Measurements from ENCODE around the gene FAM117A.

The FAM117A gene, protein sequence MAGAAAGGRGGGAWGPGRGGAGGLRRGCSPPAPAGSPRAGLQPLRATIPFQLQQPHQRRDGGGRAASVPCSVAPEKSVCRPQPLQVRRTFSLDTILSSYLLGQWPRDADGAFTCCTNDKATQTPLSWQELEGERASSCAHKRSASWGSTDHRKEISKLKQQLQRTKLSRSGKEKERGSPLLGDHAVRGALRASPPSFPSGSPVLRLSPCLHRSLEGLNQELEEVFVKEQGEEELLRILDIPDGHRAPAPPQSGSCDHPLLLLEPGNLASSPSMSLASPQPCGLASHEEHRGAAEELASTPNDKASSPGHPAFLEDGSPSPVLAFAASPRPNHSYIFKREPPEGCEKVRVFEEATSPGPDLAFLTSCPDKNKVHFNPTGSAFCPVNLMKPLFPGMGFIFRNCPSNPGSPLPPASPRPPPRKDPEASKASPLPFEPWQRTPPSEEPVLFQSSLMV

DNA sequence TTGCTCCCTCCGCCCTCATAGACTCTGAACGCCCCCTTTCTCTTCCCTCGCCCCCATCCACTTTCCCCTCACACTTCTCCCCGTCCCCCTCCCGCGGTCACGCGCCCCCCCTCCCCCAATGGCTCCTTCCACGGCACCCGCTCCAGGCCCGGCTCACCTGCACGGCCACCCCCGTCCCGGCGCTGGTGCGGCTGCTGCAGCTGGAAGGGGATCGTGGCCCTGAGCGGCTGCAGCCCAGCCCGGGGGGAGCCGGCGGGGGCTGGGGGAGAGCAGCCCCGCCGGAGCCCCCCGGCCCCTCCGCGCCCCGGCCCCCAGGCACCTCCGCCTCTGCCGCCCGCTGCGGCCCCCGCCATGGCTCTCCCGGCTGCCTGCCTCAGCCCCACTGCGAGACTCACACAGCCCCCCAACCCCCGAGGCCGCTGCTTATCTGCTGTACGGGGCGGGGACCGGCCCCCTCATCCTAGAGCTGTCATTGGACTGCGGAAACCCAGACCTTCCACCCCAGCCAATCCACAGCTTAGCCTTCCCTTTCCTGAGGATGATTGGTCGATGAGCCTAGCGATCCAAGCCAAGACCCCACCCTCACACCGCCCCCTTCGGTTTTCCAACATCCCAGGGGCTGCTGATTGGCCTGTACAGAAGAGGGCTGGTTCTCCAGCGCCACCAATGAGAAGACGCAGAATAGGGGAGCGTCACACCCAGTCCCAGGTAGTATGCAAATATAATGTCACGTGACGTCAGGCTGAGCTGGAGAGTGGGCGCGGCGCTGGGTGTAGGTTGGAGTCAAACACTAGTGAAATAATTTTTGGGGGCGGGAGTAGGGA lies at the start of gene FAM117A:
Gene FAM117A, minus strand, starts transcription at position 397 of the 824 bp plus-strand sequence. Its CDS starts 44 bp downstream, at position 353.
- DNase-seq: peak; percentile 100

GRCh38 chr17:49809056-49809455 lies 45.1 kb upstream of the FAM117A start:
- DNase-seq: no peak

DNA sequence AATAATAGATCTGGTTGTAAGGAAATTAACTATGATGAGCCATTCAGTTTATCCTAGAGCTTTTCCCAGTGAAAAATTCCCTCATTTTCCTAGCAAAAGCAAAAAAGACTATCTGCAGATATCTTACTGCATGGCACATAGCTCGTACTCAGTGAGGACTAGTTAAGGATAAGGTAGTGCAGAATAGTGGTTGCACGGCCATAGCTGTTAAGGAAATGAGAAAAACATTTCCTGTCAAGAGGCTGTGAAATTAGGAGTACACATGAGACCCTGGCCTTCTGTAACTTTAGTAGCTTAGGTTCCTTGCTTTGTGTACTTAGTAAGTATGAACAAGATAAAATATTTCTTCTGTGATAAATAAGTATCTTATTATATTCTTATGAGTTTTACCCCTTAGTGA lies 34.8 kb upstream of the FAM117A start:
- DNase-seq: no peak

DNA sequence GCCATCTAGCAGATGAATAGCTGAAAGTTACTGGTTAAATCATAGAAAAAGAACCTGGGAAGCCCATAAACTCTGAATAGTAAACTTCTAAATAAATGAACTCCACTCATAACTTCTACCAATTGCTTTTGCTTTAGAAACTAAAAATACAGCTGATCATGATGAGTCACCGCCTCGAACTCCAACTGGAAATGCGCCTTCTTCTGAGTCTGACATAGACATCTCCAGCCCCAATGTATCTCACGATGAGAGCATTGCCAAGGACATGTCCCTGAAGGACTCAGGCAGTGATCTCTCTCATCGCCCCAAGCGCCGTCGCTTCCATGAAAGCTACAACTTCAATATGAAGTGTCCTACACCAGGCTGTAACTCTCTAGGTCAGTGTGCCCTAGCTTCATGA lies 34.3 kb upstream of the FAM117A start:
- no peak for DNase-seq

DNA sequence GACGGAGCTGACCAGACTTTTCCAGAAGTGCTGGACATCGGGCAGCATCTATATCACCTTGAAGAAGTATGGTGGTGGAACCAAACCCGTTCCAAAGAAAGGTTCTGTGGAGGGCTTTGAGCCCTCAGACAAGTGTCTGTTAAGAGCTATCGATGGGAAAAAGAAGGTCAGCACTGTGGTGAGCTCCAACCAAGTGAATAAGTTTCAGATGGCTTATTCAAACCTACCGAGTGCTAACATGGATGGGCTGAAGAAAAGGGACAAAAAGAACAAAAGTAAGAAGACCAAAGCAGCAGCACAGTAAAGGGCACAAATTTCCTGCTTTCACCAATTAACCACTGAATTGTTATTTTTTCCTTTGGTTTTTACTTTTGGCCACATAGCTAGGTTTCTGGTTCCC lies 31.4 kb upstream of the FAM117A start:
- no peak for DNase-seq

DNA sequence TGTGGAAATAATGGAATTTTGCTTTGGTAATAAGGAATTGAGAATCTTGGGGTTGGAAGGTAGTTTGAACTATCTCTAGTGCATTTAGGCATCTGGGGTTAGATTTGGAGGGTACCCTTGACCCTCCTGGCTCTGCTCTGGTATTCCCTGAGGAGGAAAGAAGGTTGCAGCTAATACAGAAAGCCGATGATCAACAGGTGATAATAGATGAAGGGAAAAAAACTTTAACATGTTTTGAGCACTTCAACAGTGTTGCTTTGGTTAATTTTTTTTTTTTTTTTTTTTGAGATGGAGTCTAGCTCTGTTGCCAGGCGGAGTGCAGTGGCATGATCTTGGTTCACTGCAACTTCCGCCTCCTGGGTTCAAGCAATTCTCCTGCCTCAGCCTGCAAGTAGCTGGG lies 29.4 kb upstream of the FAM117A start:
- DNase-seq: no peak

GRCh38 chr17:49789243-49789578 lies 25.3 kb upstream of the FAM117A start:
- DNase-seq: no peak

GRCh38 chr17:49788478-49789242 lies 24.7 kb upstream of the FAM117A start, which contains the start of gene KAT7:
KAT7 (plus strand) TSS chr17:49788681; CDS start chr17:49788835, 154 bp downstream.
- peak; percentile 100 for DNase-seq

DNA sequence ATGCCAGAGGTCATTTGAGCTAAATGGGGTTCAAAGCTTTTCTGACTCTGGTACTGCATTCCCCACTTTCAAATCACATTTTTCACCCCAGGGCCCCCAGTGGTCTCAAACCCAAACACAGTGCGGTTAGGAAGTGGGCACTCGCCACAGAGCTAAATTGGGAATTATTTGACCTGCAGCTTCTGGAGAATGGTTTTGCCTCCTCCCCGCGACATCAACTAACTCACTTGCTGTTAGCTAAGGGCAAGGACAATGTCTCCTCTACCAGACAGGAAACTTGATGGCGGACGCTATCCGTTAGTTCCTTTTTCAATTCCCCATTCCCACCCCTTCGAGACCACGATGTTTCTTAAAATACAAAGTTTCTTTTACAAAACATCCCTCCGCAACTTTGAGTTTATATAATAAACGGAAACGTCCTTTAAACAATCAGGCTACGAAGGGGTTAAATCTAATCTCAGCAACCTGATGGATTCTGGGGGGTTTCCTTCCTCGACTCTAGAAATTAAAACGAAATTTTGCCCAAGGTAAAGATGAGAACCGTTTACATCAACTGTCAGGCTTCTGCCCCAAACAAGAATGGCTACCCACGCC lies 24.1 kb upstream of the FAM117A start:
- DNase-seq: no peak

GRCh38 chr17:49784636-49785035 lies 20.7 kb upstream of the FAM117A start:
- DNase-seq: no peak

GRCh38 chr17:49783791-49784190 lies 19.9 kb upstream of the FAM117A start:
- DNase-seq: no peak

DNA sequence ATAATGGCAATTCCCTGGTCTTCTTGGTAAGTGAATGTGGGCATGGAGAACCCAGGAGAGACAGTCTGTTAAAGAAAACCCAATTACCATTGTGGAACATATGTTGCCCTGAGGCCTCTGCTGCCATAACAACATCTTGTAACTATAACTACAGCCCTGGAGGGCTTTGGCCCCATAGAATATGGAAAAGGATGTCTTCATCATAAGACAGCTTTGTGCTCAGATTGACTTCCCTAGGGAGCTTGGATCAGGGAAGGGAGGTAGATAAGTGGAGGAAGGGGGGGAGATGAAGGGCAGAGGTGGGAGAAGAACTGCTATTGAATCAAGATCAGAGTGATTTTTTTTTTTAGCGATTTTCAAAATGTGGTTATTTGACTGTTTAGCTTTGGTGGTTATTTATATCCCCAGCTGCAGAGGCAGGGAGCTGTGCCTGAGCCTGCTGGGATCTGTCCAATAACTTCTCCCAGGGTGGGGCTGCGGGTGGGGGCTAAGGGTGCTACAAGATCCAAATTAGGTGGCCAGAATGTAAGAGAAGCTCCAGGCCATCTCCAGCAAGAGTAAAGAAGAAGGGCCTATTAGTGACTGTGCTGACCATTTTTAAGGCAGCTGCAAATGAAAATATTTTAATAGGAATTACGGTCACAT lies 19.3 kb upstream of the FAM117A start:
- DNase-seq: no peak

- DNase-seq: peak; percentile 84
These were observed 15.9 kb upstream of the FAM117A start for GRCh38 chr17:49779739-49780231.

- peak; percentile 96 for DNase-seq
These were observed 15.3 kb upstream of the FAM117A start for GRCh38 chr17:49779156-49779738.

GRCh38 chr17:49777563-49777962 lies 13.6 kb upstream of the FAM117A start:
- DNase-seq: no peak

DNA sequence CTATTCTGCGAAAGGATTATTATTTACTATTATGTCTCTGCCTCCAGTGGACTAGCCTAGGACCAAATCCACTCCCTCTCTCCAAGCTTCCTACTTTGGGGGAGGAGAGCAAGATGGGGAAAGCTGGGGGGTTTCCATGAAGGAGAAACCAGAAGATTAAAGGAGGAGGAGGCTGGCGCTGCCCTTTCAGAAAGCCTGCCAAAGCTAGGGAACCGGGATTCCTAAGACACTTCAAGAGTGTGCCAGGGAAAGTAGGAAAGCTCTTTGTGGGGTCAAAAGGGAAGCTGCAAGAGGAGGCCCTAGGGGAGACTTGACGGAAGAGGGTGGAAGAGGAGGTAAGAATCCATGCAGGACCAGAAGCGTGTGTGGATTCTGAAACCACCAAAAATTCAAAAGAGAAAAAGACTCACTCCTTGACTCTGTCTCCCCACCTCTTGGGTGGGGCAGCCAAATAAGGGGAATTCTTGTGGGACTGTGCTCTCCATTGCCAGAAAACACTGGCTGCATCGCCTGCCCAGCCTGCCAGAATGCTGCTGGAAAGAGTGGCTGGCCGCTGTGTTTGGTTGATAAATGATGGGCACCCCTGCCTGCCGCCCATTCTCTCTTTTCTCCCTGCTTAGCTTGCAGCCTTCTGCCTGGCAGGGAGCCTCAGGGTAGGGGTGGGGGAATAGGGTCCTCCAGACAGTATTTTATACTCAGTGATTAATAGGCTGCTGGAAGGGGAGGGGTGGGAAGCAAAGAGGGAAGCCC lies 12.8 kb upstream of the FAM117A start:
- DNase-seq: no peak

- DNase-seq: peak; percentile 61
These were observed 11.8 kb upstream of the FAM117A start for GRCh38 chr17:49775546-49776260.

GRCh38 chr17:49766918-49767530 lies 3.1 kb upstream of the FAM117A start:
- peak; percentile 80 for DNase-seq

- DNase-seq: no peak
These were observed 739 bp upstream of the FAM117A start for GRCh38 chr17:49764559-49765180.
